B cell (primary cell): ENCODE measurements around the gene NUP214. TPM values are rescaled to one million over a fixed set of nuclear protein-coding genes. Genes with fewer than 3 reads are reported as not detected.

Source experiments
- ATAC-seq: fragments of 200-7000 bp; cut with Tn5 transposase; one replicate; pipeline ENCODE4 v1.10.0; 2021; ENCODE audit warnings: low read depth, mild to moderate bottlenecking, moderate number of reproducible peaks, moderate library complexity
- CTCF ChIA-PET: fragments of 350-600 bp; sonication (Branson Sonifier 250); formaldehyde crosslinking; loops from one replicate; lab custom pipeline; 2021; ENCODE audit warnings: antibody characterized with exemption, inconsistent platforms; lab: Charles Lee
- POLR2A ChIA-PET: fragments of 350-600 bp; sonication (Branson Sonifier 250); formaldehyde crosslinking; loops from one replicate; lab custom pipeline; 2021; ENCODE audit warnings: antibody characterized with exemption; lab: Charles Lee
- DNase-seq: peaks from one replicate; pipeline ENCODE4 v3.0.0; 2013
- H2AFZ ChIP-seq: 2 replicates; pipeline ENCODE4 v1.6.1; 2012; ENCODE audit warnings: mild to moderate bottlenecking, low read depth, low read length; ENCODE audit not compliant: insufficient read depth, poor library complexity, severe bottlenecking
- H3K27ac ChIP-seq, 2 donors: 1 replicate in 1 of 2; 2 replicates in 1 of 2; pipeline ENCODE4 v1.5.1; 2012 to 2013; ENCODE audit warnings: low read length in 2 of 2, mild to moderate bottlenecking in 2 of 2, moderate library complexity in 1 of 2
- H3K27me3 ChIP-seq, 4 experiments: fragments of 200-600 bp in 1 of 4; sonication (generic) in 1 of 4; replicated peaks in 1 of 4; 1 replicate in 2 of 4; 2 replicates in 2 of 4; pipeline versions ENCODE4 v1.6.1 to v1.7.0; 2013 to 2016; ENCODE audit warnings: low read length in 3 of 4, mild to moderate bottlenecking in 2 of 4, mixed read lengths in 1 of 4, moderate library complexity in 1 of 4; ENCODE audit not compliant: insufficient read depth in 4 of 4, control insufficient read depth in 3 of 4; ENCODE audit errors: control extremely low read depth in 1 of 4
- H3K36me3 ChIP-seq, 2 experiments: replicated peaks in 1 of 2; 1 replicate in 1 of 2; 2 replicates in 1 of 2; pipeline versions ENCODE4 v1.6.1 to v1.7.1; 2013; ENCODE audit warnings: low read length in 1 of 2; ENCODE audit not compliant: insufficient read depth in 2 of 2, control insufficient read depth in 1 of 2; ENCODE audit errors: control extremely low read depth in 1 of 2, extremely low read depth in 1 of 2
- H3K4me1 ChIP-seq, 2 donors: fragments of 200-600 bp in 1 of 2; sonication (generic) in 1 of 2; 1 replicate in 1 of 2; 2 replicates in 1 of 2; pipeline versions ENCODE4 v1.5.1 to v1.6.1; 2013 to 2017; ENCODE audit warnings: low read length in 2 of 2; ENCODE audit not compliant: control insufficient read depth in 2 of 2, insufficient read depth in 2 of 2
- H3K4me2 ChIP-seq: replicated peaks from 2 replicates; pipeline ENCODE3; 2012; ENCODE audit warnings: mild to moderate bottlenecking, low read depth, low read length; ENCODE audit not compliant: poor library complexity, severe bottlenecking
- H3K4me3 ChIP-seq, 5 experiments: fragments of 200-600 bp in 1 of 5; sonication (generic) in 1 of 5; 1 replicate in 3 of 5; 2 replicates in 2 of 5; pipeline versions ENCODE4 v1.5.1 to v1.7.0; 2011 to 2016; ENCODE audit warnings: low read length in 4 of 5, mild to moderate bottlenecking in 4 of 5, low read depth in 2 of 5, control low read depth in 1 of 5, moderate library complexity in 1 of 5; ENCODE audit not compliant: insufficient read depth in 1 of 5; ENCODE audit errors: control extremely low read depth in 1 of 5, extremely low read depth in 1 of 5
- H3K79me2 ChIP-seq: fragments of 200-600 bp; sonication (generic); one replicate; pipeline ENCODE4 v1.6.0; 2016; ENCODE audit warnings: low read length; ENCODE audit not compliant: control insufficient read depth, insufficient read depth
- H3K9ac ChIP-seq: fragments of 200-600 bp; sonication (generic); 2 replicates; pipeline ENCODE4 v1.6.1; 2017; ENCODE audit warnings: mild to moderate bottlenecking, low read length, moderate library complexity
- H3K9me3 ChIP-seq, 3 donors: one replicate each; pipeline versions ENCODE4 v1.6.1 to v1.7.1; 2013; ENCODE audit warnings: low read length in 2 of 3; ENCODE audit not compliant: control insufficient read depth in 2 of 3, insufficient read depth in 1 of 3; ENCODE audit errors: control extremely low read depth in 1 of 3
- H4K20me1 ChIP-seq: 2 replicates; pipeline ENCODE4 v1.6.0; 2012; ENCODE audit warnings: mild to moderate bottlenecking, low read length; ENCODE audit not compliant: insufficient read depth, control insufficient read depth, poor library complexity, severe bottlenecking
- H3K27ac Mint-ChIP-seq: one replicate; pipeline ENCODE4 v1.8.0; 2021; ENCODE audit warnings: mixed read lengths
- H3K27me3 Mint-ChIP-seq: one replicate; pipeline ENCODE4 v1.8.0; 2021; ENCODE audit warnings: mixed read lengths
- H3K4me1 Mint-ChIP-seq: one replicate; pipeline ENCODE4 v1.8.0; 2021; ENCODE audit warnings: mixed read lengths
- H3K4me3 Mint-ChIP-seq: one replicate; pipeline ENCODE4 v1.8.0; 2021; ENCODE audit warnings: mixed read lengths
- H3K9me3 Mint-ChIP-seq: one replicate; pipeline ENCODE4 v1.8.0; 2022; ENCODE audit warnings: mixed read lengths; ENCODE audit not compliant: insufficient read depth
- EZH2 ChIP-seq: IDR thresholded peaks from 2 replicates; pipeline ENCODE4 v1.6.1; 2012; ENCODE audit warnings: borderline replicate concordance, low read depth, mild to moderate bottlenecking, moderate library complexity, low read length; ENCODE audit not compliant: insufficient read depth, poor library complexity, severe bottlenecking
- WGBS: methylation state at CpG from one replicate; pipeline ENCODE4 v1.1.5; 2013; ENCODE audit warnings: missing lambda C conversion rate; ENCODE audit not compliant: insufficient coverage; 5-methylcytosine and 5-hydroxymethylcytosine counted together
- intact Hi-C: fragments of 100-400 bp; cut with micrococcal nuclease; formaldehyde crosslinking; loops from one replicate; pipeline ENCODE4 v1.10.0; 2022
- polyA plus RNA-seq: library from polyadenylated mRNA; depleted of rRNA; stranded (reverse); fragments of >200 nt; gene quantifications from 2 replicates; pipeline ENCODE4 v1.2.3, GENCODE V29; 2012
- total RNA-seq, 2 donors: library from RNA; stranded (reverse); fragments of 120-200 nt in 1 of 2; gene quantifications; 1 replicate in 1 of 2; 2 replicates in 1 of 2; pipeline versions ENCODE4 v1.2.3 to v1.2.4, GENCODE V29; 2013 to 2022
- TF ChIP-seq, protein P1 (sequence below): fragments of 200-600 bp; IDR thresholded peaks from one replicate; pipeline ENCODE4 v1.8.0; 2022; ENCODE audit warnings: antibody characterized with exemption, mild to moderate bottlenecking

NUP214 gene
- total and polyA plus RNA-seq, 2 donors (not counting 1 experiment from before 2014, with no cell fraction given) = 19.0 to 94.6 TPM

DNA sequence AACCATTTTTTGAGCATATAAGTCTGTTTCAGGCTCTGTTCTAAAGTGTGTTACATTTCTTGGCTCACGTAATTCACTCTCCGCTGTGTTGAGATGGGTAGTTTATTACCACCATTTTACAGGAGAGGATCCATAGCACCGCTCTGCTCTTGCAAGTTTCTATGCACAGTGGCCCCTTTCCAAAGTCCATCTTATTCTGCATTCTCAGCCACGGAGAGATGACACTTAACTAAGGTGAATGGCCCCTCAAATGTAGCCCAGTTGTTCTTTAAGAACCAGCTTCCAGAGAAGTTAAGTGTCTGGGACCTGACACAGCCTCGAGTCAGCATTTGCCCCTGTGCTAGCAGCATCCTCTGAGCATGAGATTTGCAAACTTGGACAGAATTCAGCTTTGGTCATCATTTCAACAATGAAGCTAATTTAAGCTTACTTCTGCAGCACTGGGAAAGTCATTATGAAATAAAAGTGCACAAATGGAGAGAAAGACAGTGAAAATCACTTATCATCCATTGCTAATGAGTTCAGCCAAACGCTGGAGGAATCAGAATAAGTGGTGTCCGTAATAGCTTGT lies 89.0 kb downstream of the NUP214 start:
- 49% methylated on average over 4 of the region's 7 CpGs for WGBS
- no peak for DNase-seq
- H3K4me3 ChIP-seq = no peak overlapping the region
- H3K9me3 Mint-ChIP-seq = peaks cover 11% of the 10 kb centered on the region
- ChIA-PET POLR2A (no interaction called here), CTCF (interaction anchor here (0.7 to 1.8 kb wide), 4 partner anchors 16 to 36 kb away, joined by 3 to 4 read pairs (median 4); no protein-coding TSS in a partner anchor)
- H3K9ac ChIP-seq = no peak overlapping the region
- H3K79me2 ChIP-seq = no peaks in the 10 kb centered on the region
- H3K9me3 ChIP-seq = peaks cover 0 to 12% (median 5%) of the 10 kb centered on the region in 3 donors
- intact Hi-C loops = no loop called here
- no peaks in the 10 kb centered on the region for H3K4me1 Mint-ChIP-seq
- no peak overlapping the region for H3K27ac ChIP-seq
- no peaks in the 10 kb centered on the region for H3K27me3 ChIP-seq
- no peaks in the 10 kb centered on the region for H3K4me1 ChIP-seq
- TF ChIP-seq, protein P1, sequence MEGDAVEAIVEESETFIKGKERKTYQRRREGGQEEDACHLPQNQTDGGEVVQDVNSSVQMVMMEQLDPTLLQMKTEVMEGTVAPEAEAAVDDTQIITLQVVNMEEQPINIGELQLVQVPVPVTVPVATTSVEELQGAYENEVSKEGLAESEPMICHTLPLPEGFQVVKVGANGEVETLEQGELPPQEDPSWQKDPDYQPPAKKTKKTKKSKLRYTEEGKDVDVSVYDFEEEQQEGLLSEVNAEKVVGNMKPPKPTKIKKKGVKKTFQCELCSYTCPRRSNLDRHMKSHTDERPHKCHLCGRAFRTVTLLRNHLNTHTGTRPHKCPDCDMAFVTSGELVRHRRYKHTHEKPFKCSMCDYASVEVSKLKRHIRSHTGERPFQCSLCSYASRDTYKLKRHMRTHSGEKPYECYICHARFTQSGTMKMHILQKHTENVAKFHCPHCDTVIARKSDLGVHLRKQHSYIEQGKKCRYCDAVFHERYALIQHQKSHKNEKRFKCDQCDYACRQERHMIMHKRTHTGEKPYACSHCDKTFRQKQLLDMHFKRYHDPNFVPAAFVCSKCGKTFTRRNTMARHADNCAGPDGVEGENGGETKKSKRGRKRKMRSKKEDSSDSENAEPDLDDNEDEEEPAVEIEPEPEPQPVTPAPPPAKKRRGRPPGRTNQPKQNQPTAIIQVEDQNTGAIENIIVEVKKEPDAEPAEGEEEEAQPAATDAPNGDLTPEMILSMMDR = no peak
- TF ChIP-seq EZH2 = no peak
- no peaks in the 10 kb centered on the region for H3K27me3 Mint-ChIP-seq
- H3K4me2 ChIP-seq = no peak overlapping the region
- ATAC-seq = no peak
- H3K36me3 ChIP-seq = peaks cover 0 to 19% of the 10 kb centered on the region in 2 experiments
- H3K27ac Mint-ChIP-seq = no peak overlapping the region
- no peak overlapping the region for H3K4me3 Mint-ChIP-seq
- no peaks in the 10 kb centered on the region for H4K20me1 ChIP-seq
- H2AFZ ChIP-seq = no peak overlapping the region

DNA sequence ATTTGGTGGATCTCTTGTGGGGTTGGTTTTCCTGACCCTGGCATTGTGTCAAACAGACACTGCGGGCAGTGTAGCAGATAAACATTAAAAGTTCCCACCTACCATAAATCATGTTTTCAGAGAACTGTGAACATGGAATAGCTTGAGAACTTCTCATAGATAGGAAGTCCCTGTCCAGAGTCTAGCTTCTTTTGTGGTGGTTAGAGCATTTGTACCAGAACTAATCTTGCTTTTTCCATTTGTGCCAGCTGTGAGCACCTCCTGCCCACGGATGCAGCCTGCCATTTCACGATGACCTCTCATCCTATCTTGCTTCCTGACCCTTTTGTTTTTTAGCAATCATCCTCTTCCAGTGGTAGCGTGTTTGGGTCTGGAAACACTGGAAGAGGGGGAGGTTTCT lies 89.5 kb downstream of the NUP214 start:
- Histone ChIP-seq H2AFZ (no peak overlapping the region), H3K36me3 (peaks cover 0 to 17% of the 10 kb centered on the region in 2 experiments), H3K4me2 (no peak overlapping the region), H3K9ac (no peak overlapping the region), H3K27me3 (no peaks in the 10 kb centered on the region), H3K4me3 (no peak overlapping the region), H3K27ac (no peak overlapping the region), H4K20me1 (no peaks in the 10 kb centered on the region), H3K4me1 (no peaks in the 10 kb centered on the region), H3K79me2 (no peaks in the 10 kb centered on the region), H3K9me3 (peaks cover 0 to 12% (median 5%) of the 10 kb centered on the region in 3 donors)
- TF ChIP-seq, protein P1 = no peak
- no peak for TF ChIP-seq EZH2
- H3K4me3 Mint-ChIP-seq = no peak overlapping the region
- no peak overlapping the region for H3K27ac Mint-ChIP-seq
- H3K4me1 Mint-ChIP-seq = no peaks in the 10 kb centered on the region
- CTCF ChIA-PET = interaction anchor here (0.9 to 1.8 kb wide), 2 partner anchors 15 to 23 kb away, joined by 4 read pairs; no protein-coding TSS in a partner anchor
- POLR2A ChIA-PET = no interaction called here
- intact Hi-C loops = no loop called here
- DNase-seq (no peak), ATAC-seq (no peak)
- WGBS = no CpG with 5 or more reads among the region's 4 CpGs
- peaks cover 11% of the 10 kb centered on the region for H3K9me3 Mint-ChIP-seq
- H3K27me3 Mint-ChIP-seq = no peaks in the 10 kb centered on the region
